ENCODE measurements around the gene RPS6KA2. TPM values are rescaled to one million over a fixed set of nuclear protein-coding genes. Genes with fewer than 3 reads are reported as not detected.
"Not testable (repeated sequence)": the region's sequence is repeated elsewhere in the genome, so short reads cannot be mapped to it uniquely, and the experiment has no call there.

RPS6KA2 gene
- total and polyA plus RNA-seq, 7 experiments from 2014 or later, result 4.5 to 17.1 (median 6.6) TPM

DNA sequence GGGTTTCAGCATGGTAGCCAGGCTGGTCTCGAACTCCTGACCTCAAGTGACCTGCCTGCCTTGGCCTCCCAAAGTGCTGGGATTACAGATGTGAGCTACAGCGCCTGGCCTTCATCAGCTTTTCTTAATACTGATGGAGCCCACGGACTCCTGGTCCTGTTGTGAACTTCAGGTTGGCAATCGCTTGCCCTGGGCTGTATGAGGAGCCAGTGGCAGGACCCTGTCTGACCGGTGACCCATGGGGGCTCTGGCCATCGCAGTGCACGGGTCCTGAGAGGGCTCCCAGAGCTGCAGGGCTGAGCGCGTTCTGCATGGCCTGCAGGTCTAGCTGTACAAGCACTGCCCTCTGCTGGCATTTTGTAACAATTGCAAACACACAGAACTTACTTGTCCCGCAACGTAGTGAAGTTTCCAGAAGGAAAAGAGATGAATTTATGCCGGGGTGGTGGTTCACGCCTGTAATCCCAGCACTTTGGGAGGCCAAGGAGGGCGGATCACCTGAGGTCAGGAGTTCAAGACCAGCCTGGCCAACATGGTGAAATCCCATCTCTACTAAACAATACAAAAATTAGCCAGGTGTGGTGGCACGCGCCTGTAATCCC, 226.3 kb downstream of the RPS6KA2 start:
- ChIA-PET POLR2A (interaction anchor here (1.1 to 2.0 kb wide), 6 partner anchors 11 to 124 kb away, joined by 3 to 5 read pairs (median 4); no protein-coding TSS in a partner anchor), CTCF (interaction anchor here (0.5 to 5.3 kb wide), 26 partner anchors 9 to 518 kb away, joined by 3 to 34 read pairs (median 4); no protein-coding TSS in a partner anchor)
- H3K27ac Mint-ChIP-seq, result peak overlapping the region in 3 of 9 donors; percentile 12 to 36 (median 28)
- H3K4me3 Mint-ChIP-seq; H3K27ac ChIP-seq (ENCODE audit: low read depth, low read length); H3K36me3 ChIP-seq (ENCODE audit: control insufficient read depth in 2 of 3, insufficient read depth in 3 of 3, low read length in 3 of 3); H3K4me1 Mint-ChIP-seq; H3K4me3 ChIP-seq (ENCODE audit: low read length); H3K27me3 Mint-ChIP-seq; H3K27me3 ChIP-seq (ENCODE audit: control insufficient read depth in 2 of 2, insufficient read depth in 2 of 2, low read length in 2 of 2); H3K9me3 ChIP-seq (ENCODE audit: control insufficient read depth in 2 of 3, low read length in 3 of 3); H3K4me1 ChIP-seq (ENCODE audit: control insufficient read depth in 2 of 2, insufficient read depth in 2 of 2, low read length in 2 of 2); H3K9me3 Mint-ChIP-seq; H3K36me3 Mint-ChIP-seq: not testable (repeated sequence)
- ATAC-seq (peak; percentile 91), DNase-seq (peak in 8 of 9 donors; percentile 38 to 68 (median 56))
- intact Hi-C loops (cut with micrococcal nuclease), result loop anchor here (1.0 to 10.0 kb wide), 7 partner anchors 11 to 516 kb away; no protein-coding TSS in a partner anchor

GRCh38 chr6:166400181-166400580, 226.9 kb downstream of the RPS6KA2 start:
- peaks cover 0 to 2% (median 0%) of the 10 kb centered on the region in 11 donors for H3K9me3 Mint-ChIP-seq
- no peak overlapping the region for H3K4me3 Mint-ChIP-seq
- Histone ChIP-seq H3K27ac (ENCODE audit: low read depth, low read length) (no peak overlapping the region), H3K4me1 (ENCODE audit: control insufficient read depth in 2 of 2, insufficient read depth in 2 of 2, low read length in 2 of 2) (peaks cover 4 to 6% of the 10 kb centered on the region in 2 donors), H3K36me3 (ENCODE audit: control insufficient read depth in 2 of 3, insufficient read depth in 3 of 3, low read length in 3 of 3) (no peaks in the 10 kb centered on the region), H3K4me3 (ENCODE audit: low read length) (no peak overlapping the region), H3K9me3 (ENCODE audit: control insufficient read depth in 2 of 3, low read length in 3 of 3) (no peaks in the 10 kb centered on the region), H3K27me3 (ENCODE audit: control insufficient read depth in 2 of 2, insufficient read depth in 2 of 2, low read length in 2 of 2) (no peaks in the 10 kb centered on the region)
- ATAC-seq (no peak), DNase-seq (no peak)
- peaks cover 0 to 15% (median 6%) of the 10 kb centered on the region in 5 donors for H3K27me3 Mint-ChIP-seq
- H3K4me1 Mint-ChIP-seq, result peaks cover 0 to 7% (median 4%) of the 10 kb centered on the region in 7 donors
- ChIA-PET CTCF (interaction anchor here (0.5 to 5.3 kb wide), 22 partner anchors 8 to 248 kb away, joined by 3 to 34 read pairs (median 5); no protein-coding TSS in a partner anchor), POLR2A (interaction anchor here (1.1 to 2.0 kb wide), 4 partner anchors 19 to 123 kb away, joined by 4 to 5 read pairs (median 4); no protein-coding TSS in a partner anchor)
- H3K36me3 Mint-ChIP-seq, result peaks cover 0 to 6% (median 0%) of the 10 kb centered on the region in 5 donors
- intact Hi-C loops (cut with micrococcal nuclease), result loop anchor here in 1 of 2 donors (2.0 to 10.0 kb wide), 2 partner anchors 87 to 515 kb away; no protein-coding TSS in a partner anchor
- no peak overlapping the region for H3K27ac Mint-ChIP-seq

GRCh38 chr6:166398348-166398747, 228.7 kb downstream of the RPS6KA2 start:
- no peaks in the 10 kb centered on the region for H3K9me3 ChIP-seq (ENCODE audit: control insufficient read depth in 2 of 3, low read length in 3 of 3)
- no peaks in the 10 kb centered on the region for H3K36me3 ChIP-seq (ENCODE audit: control insufficient read depth in 2 of 3, insufficient read depth in 3 of 3, low read length in 3 of 3)
- intact Hi-C loops (cut with micrococcal nuclease), result no loop called here
- H3K27ac Mint-ChIP-seq, result no peak overlapping the region
- peaks cover 0 to 7% (median 4%) of the 10 kb centered on the region in 7 donors for H3K4me1 Mint-ChIP-seq
- peaks cover 0 to 6% (median 0%) of the 10 kb centered on the region in 5 donors for H3K36me3 Mint-ChIP-seq
- H3K9me3 Mint-ChIP-seq, result peaks cover 0 to 2% (median 0%) of the 10 kb centered on the region in 11 donors
- peaks cover 0 to 17% (median 11%) of the 10 kb centered on the region in 5 donors for H3K27me3 Mint-ChIP-seq
- no peak overlapping the region for H3K27ac ChIP-seq (ENCODE audit: low read depth, low read length)
- ChIA-PET CTCF (interaction anchor here (0.6 to 5.3 kb wide), 10 partner anchors 8 to 995 kb away, joined by 3 to 34 read pairs (median 6); no protein-coding TSS in a partner anchor), POLR2A (interaction anchor here (0.9 kb wide), 2 partner anchors 13 to 59 kb away, joined by 3 to 5 read pairs; no protein-coding TSS in a partner anchor)
- ATAC-seq, result no peak
- H3K4me1 ChIP-seq (ENCODE audit: control insufficient read depth in 2 of 2, insufficient read depth in 2 of 2, low read length in 2 of 2), result peaks cover 4 to 6% of the 10 kb centered on the region in 2 donors
- H3K27me3 ChIP-seq (ENCODE audit: control insufficient read depth in 2 of 2, insufficient read depth in 2 of 2, low read length in 2 of 2), result no peaks in the 10 kb centered on the region
- no peak overlapping the region for H3K4me3 ChIP-seq (ENCODE audit: low read length)
- no peak overlapping the region for H3K4me3 Mint-ChIP-seq
- no peak for DNase-seq

DNA sequence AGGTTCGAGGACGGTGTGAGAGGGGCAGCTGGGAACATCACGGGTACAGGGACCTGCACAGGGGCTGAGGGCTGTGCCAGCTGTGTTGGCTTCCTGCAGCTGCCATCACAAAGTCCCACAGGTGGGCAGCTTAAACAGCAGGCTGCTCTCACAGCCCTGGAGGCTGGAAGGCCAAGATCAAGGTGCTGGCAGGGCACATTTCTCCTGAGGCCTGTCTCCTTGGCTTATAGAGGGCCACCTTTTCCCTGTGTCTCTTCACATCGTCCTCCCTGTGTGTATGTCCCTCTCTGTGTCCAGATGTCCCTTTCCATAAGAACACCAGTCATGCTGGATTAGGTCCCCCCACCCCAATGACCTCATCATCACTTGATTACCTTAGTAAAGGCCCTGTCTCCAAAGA, 229.2 kb downstream of the RPS6KA2 start:
- no peak overlapping the region for H3K27ac Mint-ChIP-seq
- no peak overlapping the region for H3K4me3 ChIP-seq (ENCODE audit: low read length)
- no peaks in the 10 kb centered on the region for H3K36me3 ChIP-seq (ENCODE audit: control insufficient read depth in 2 of 3, insufficient read depth in 3 of 3, low read length in 3 of 3)
- H3K27ac ChIP-seq (ENCODE audit: low read depth, low read length), result no peak overlapping the region
- ATAC-seq (no peak), DNase-seq (no peak)
- peaks cover 0 to 7% (median 4%) of the 10 kb centered on the region in 7 donors for H3K4me1 Mint-ChIP-seq
- ChIA-PET CTCF (interaction anchor here (0.6 to 5.3 kb wide), 7 partner anchors 16 to 996 kb away, joined by 3 to 34 read pairs (median 9); no protein-coding TSS in a partner anchor), POLR2A (interaction anchor here (0.9 kb wide), 1 partner anchor 14 kb away, joined by 3 read pairs; no protein-coding TSS in a partner anchor)
- no peaks in the 10 kb centered on the region for H3K9me3 ChIP-seq (ENCODE audit: control insufficient read depth in 2 of 3, low read length in 3 of 3)
- H3K4me3 Mint-ChIP-seq, result no peak overlapping the region
- intact Hi-C loops (cut with micrococcal nuclease), result no loop called here
- peaks cover 0 to 17% (median 11%) of the 10 kb centered on the region in 5 donors for H3K27me3 Mint-ChIP-seq
- H3K27me3 ChIP-seq (ENCODE audit: control insufficient read depth in 2 of 2, insufficient read depth in 2 of 2, low read length in 2 of 2), result no peaks in the 10 kb centered on the region
- peaks cover 0 to 6% (median 0%) of the 10 kb centered on the region in 5 donors for H3K36me3 Mint-ChIP-seq
- peaks cover 0 to 2% (median 0%) of the 10 kb centered on the region in 11 donors for H3K9me3 Mint-ChIP-seq
- peaks cover 4 to 6% of the 10 kb centered on the region in 2 donors for H3K4me1 ChIP-seq (ENCODE audit: control insufficient read depth in 2 of 2, insufficient read depth in 2 of 2, low read length in 2 of 2)

DNA sequence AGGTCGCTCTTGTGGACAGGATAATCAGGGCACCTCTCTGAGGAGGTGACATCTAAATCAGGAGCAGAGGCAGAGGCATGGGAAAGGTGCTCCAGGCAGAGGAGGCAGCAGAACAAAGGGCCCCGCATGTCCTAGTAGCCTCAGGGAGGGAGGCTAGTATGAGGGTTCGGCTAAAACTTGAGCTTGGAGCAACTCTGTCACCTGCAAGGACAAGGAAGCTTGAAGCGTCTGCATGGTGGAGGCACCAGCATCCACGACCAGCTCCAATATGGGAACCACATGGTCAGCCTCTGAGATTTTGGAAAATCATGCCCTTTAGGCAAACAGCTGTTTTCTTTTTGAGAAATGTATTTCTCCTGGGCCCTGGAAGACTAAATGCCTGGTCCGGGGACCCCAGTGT, 231.3 kb downstream of the RPS6KA2 start:
- H3K36me3 ChIP-seq (ENCODE audit: control insufficient read depth in 2 of 3, insufficient read depth in 3 of 3, low read length in 3 of 3), result no peaks in the 10 kb centered on the region
- no peaks in the 10 kb centered on the region for H3K27me3 ChIP-seq (ENCODE audit: control insufficient read depth in 2 of 2, insufficient read depth in 2 of 2, low read length in 2 of 2)
- peaks cover 0 to 6% (median 0%) of the 10 kb centered on the region in 5 donors for H3K36me3 Mint-ChIP-seq
- DNase-seq, result no peak
- H3K9me3 Mint-ChIP-seq, result peaks cover 0 to 2% (median 0%) of the 10 kb centered on the region in 11 donors
- no peak overlapping the region for H3K4me3 ChIP-seq (ENCODE audit: low read length)
- H3K9me3 ChIP-seq (ENCODE audit: control insufficient read depth in 2 of 3, low read length in 3 of 3), result no peaks in the 10 kb centered on the region
- H3K4me3 Mint-ChIP-seq, result no peak overlapping the region
- intact Hi-C loops (cut with micrococcal nuclease), result no loop called here
- H3K27me3 Mint-ChIP-seq, result peaks cover 0 to 17% (median 11%) of the 10 kb centered on the region in 5 donors
- H3K27ac Mint-ChIP-seq, result no peak overlapping the region
- ATAC-seq, result no peak
- H3K27ac ChIP-seq (ENCODE audit: low read depth, low read length), result no peak overlapping the region
- ChIA-PET CTCF (interaction anchor here (0.8 kb wide), 1 partner anchor 40 kb away, joined by 3 read pairs; no protein-coding TSS in a partner anchor), POLR2A (no interaction called here)
- peaks cover 0 to 4% (median 2%) of the 10 kb centered on the region in 7 donors for H3K4me1 Mint-ChIP-seq
- peaks cover 2% of the 10 kb centered on the region in 2 donors for H3K4me1 ChIP-seq (ENCODE audit: control insufficient read depth in 2 of 2, insufficient read depth in 2 of 2, low read length in 2 of 2)

DNA sequence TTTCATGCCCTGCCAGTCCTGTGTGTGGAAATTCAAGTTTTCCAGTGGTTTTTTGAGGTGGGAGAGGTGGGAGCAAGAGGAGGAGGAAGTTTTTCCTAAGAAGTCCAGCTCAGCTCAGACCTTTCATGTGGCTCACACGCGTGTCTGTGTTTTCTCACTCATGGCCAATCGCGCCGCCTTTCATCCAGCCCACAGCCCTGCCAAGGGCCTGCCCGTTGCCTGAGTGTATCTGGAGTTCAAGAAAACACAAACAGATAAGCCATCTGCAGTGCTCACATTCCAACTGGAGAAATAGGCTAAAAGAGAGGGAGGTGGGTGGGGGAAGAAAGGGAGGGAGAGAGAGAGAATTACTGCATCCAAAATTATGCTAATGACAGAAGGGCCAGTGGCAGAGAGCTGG, 231.7 kb downstream of the RPS6KA2 start:
- CTCF ChIA-PET, result interaction anchor here (0.8 to 1.2 kb wide), 2 partner anchors 40 to 82 kb away, joined by 3 read pairs; no protein-coding TSS in a partner anchor
- no peak overlapping the region for H3K4me3 ChIP-seq (ENCODE audit: low read length)
- POLR2A ChIA-PET, result no interaction called here
- peaks cover 0 to 21% (median 11%) of the 10 kb centered on the region in 5 donors for H3K27me3 Mint-ChIP-seq
- peaks cover 0 to 2% (median 0%) of the 10 kb centered on the region in 11 donors for H3K9me3 Mint-ChIP-seq
- H3K9me3 ChIP-seq (ENCODE audit: control insufficient read depth in 2 of 3, low read length in 3 of 3), result no peaks in the 10 kb centered on the region
- no peak overlapping the region for H3K27ac Mint-ChIP-seq
- H3K4me1 Mint-ChIP-seq, result peaks cover 0 to 4% (median 0%) of the 10 kb centered on the region in 7 donors
- intact Hi-C loops (cut with micrococcal nuclease), result no loop called here
- no peaks in the 10 kb centered on the region for H3K36me3 ChIP-seq (ENCODE audit: control insufficient read depth in 2 of 3, insufficient read depth in 3 of 3, low read length in 3 of 3)
- H3K27me3 ChIP-seq (ENCODE audit: control insufficient read depth in 2 of 2, insufficient read depth in 2 of 2, low read length in 2 of 2), result no peaks in the 10 kb centered on the region
- DNase-seq (no peak), ATAC-seq (no peak)
- no peak overlapping the region for H3K4me3 Mint-ChIP-seq
- H3K36me3 Mint-ChIP-seq, result peaks cover 0 to 6% (median 0%) of the 10 kb centered on the region in 5 donors
- H3K27ac ChIP-seq (ENCODE audit: low read depth, low read length), result no peak overlapping the region
- H3K4me1 ChIP-seq (ENCODE audit: control insufficient read depth in 2 of 2, insufficient read depth in 2 of 2, low read length in 2 of 2), result no peaks in the 10 kb centered on the region
